Spinal cord (tissue), 10 donors: ENCODE results near the gene ISYNA1. TPM values are rescaled to one million over a fixed set of nuclear protein-coding genes. Genes with fewer than 3 reads are reported as not detected.

ENCODE experiments used
- DNase-seq, 6 donors: peaks; one replicate each; pipeline versions ENCODE4 v3.0.0 to v3.0.0-alpha.2; 2013 to 2015; ENCODE audit warnings: low spot score in 6 of 6, low read depth in 4 of 6
- H3K27ac ChIP-seq: one replicate; pipeline ENCODE4 v1.5.1; 2013; ENCODE audit warnings: low read depth, low read length, control low read depth
- H3K27me3 ChIP-seq: one replicate; pipeline ENCODE4 v1.6.1; 2013; ENCODE audit warnings: low read length; ENCODE audit not compliant: control insufficient read depth, insufficient read depth
- H3K36me3 ChIP-seq: one replicate; pipeline ENCODE4 v1.6.1; 2013; ENCODE audit warnings: low read length; ENCODE audit not compliant: control insufficient read depth, insufficient read depth
- H3K4me1 ChIP-seq: one replicate; pipeline ENCODE4 v1.6.1; 2013; ENCODE audit warnings: low read length; ENCODE audit not compliant: control insufficient read depth, insufficient read depth
- H3K4me3 ChIP-seq: one replicate; pipeline ENCODE4 v1.5.1; 2013; ENCODE audit warnings: low read depth, low read length, control low read depth
- H3K9me3 ChIP-seq: one replicate; pipeline ENCODE4 v1.6.1; 2013; ENCODE audit warnings: low read length; ENCODE audit not compliant: control insufficient read depth, insufficient read depth
- WGBS: methylation state at CpG from one replicate; pipeline ENCODE4 v1.1.5; 2013; ENCODE audit warnings: missing lambda C conversion rate; ENCODE audit not compliant: insufficient coverage; 5-methylcytosine and 5-hydroxymethylcytosine counted together
- polyA plus RNA-seq, 2 donors: library from polyadenylated mRNA; unstranded; fragments of 120-200 nt; gene quantifications; one replicate each; pipeline ENCODE4 v1.2.1, GENCODE V29; 2013; ENCODE audit not compliant: insufficient read length in 2 of 2
- total RNA-seq, 2 donors: library from RNA; depleted of rRNA in 1 of 2; stranded (reverse); fragments of 120-200 nt in 1 of 2; fragments of >200 nt in 1 of 2; gene quantifications; one replicate each; pipeline versions ENCODE4 v1.2.3 to v1.2.4, GENCODE V29; 2013 to 2014
- donor health status: healthy.

Gene ISYNA1
- total and polyA plus RNA-seq, 4 donors, result 51.0 to 180 (median 113) TPM

DNA sequence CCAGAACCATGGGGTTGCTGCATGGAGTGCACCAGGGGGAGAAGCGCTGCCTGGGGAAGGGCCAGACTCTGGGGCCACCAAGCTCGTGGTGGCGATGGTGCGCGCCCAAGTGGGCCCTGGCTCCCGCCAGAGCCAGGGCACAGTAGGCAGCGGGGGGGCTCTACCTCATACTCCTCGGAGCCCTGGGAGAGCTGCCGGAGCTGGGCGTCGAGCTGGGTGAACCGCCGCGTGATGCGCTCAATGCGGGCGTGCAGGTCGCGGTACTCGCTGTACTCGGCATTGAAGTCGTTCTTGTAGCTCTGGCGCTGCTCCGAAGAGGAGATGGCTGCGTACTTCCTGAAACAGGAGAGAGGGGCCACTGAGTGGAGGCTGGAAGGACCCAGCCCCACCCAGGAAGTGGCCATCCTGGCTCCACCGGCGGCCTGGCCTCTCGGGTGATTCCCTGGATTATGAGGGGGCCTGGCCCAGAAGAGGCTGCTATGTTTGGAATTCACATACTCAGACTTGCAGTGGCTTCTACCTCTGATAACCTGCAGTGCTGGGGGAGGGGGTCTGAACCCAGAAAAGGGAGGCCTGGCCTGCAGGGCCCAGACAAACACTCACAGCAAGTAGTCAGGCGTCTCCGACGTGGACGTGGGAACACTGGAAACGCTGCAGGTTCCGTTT, 8.3 kb upstream of the ISYNA1 start:
- H3K27me3 ChIP-seq, result no peaks in the 10 kb centered on the region
- no peak for DNase-seq
- H3K36me3 ChIP-seq, result peaks cover 94% of the 10 kb centered on the region
- 95% methylated on average over 33 of the region's 34 CpGs for WGBS
- no peak overlapping the region for H3K27ac ChIP-seq
- peaks cover 7% of the 10 kb centered on the region for H3K4me1 ChIP-seq
- H3K4me3 ChIP-seq, result no peak overlapping the region
- no peaks in the 10 kb centered on the region for H3K9me3 ChIP-seq

DNA sequence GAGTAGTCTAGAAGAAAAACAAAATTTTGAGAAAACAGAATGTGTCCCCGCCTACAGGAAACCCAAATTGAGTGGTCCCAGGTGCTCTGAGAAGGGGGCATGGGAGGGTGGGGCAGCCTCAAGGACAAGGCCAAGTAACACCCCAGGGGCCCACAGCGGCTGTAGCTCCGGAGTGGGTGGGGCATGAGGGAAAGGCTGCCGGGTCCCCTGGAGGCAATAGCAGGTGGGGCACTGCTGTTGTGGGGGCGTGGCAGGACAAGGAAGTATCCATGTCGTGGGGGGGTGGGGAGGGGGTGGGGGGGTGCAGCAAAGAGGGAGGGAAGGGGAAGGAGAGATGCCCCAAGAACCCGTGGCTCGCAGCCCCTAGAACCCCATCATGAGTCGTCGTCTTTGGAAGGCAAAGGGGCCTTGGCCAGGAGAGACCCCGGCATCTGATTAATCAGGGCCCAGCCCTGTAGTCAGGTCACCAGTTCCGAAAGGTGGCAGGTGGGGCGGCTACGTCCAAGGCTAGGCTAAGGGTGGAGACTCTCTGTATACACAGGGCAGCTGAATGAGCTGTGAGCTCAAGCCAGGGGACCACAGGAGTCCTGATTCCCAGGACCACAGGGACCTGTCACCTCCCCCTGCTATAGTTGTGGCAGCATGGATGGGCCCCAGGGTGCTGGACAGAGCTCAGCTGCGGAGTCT, 7.5 kb upstream of the ISYNA1 start:
- H3K36me3 ChIP-seq, result peaks cover 94% of the 10 kb centered on the region
- H3K4me3 ChIP-seq, result no peak overlapping the region
- H3K4me1 ChIP-seq, result no peaks in the 10 kb centered on the region
- H3K27me3 ChIP-seq, result no peaks in the 10 kb centered on the region
- no peak overlapping the region for H3K27ac ChIP-seq
- WGBS, result 94% methylated on average over 10 of the region's 15 CpGs
- DNase-seq, result no peak
- no peaks in the 10 kb centered on the region for H3K9me3 ChIP-seq

DNA sequence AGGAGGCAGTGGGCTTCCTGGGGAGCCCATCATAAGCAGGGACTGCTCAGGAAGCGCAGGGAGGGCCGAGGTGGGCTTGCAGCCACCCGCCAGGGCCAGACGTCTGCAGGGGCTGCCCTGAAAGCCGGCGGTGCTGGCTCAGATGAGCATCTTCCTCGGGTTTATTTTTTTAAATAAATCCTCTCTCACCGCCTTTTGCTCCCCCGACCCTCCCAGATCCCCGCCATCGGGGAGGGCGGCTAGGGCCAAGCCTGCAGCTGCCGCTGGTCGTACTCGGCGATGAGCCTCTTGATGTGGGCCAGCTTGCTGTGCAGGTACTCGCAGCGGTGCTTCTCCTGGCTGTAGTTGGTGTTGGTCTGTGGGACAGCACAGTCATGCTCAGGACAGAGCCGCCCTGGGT, 6.6 kb upstream of the ISYNA1 start:
- Histone ChIP-seq H3K4me1 (no peaks in the 10 kb centered on the region), H3K9me3 (no peaks in the 10 kb centered on the region), H3K27ac (no peak overlapping the region), H3K36me3 (peaks cover 86% of the 10 kb centered on the region), H3K27me3 (no peaks in the 10 kb centered on the region), H3K4me3 (no peak overlapping the region)
- WGBS, result 82% methylated on average over 11 of the region's 19 CpGs
- no peak for DNase-seq

DNA sequence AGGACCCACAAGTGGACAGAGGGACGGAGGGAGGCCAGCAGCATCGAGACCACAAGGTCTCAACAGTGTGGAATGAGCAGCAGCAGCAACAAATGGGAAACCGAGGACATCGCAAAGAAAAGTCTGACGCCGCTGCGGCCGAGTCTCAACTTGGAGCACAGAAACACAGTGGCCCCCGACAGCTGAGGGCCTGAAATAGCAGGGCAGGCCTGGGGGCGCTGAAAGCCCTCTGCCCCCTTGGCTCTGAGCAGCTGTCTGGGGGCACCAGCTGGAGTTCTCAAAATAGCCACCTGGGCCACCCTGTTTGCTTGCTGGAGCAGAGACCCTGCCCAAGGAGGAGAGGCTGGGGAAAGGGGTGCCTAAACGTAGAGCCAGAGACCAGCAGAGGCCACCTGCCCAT, 5.9 kb upstream of the ISYNA1 start:
- Histone ChIP-seq H3K36me3 (peaks cover 79% of the 10 kb centered on the region), H3K4me1 (peaks cover 6% of the 10 kb centered on the region), H3K9me3 (no peaks in the 10 kb centered on the region), H3K27ac (no peak overlapping the region), H3K4me3 (no peak overlapping the region), H3K27me3 (no peaks in the 10 kb centered on the region)
- WGBS, result 87% methylated on average over 11 of the region's 11 CpGs
- no peak for DNase-seq

DNA sequence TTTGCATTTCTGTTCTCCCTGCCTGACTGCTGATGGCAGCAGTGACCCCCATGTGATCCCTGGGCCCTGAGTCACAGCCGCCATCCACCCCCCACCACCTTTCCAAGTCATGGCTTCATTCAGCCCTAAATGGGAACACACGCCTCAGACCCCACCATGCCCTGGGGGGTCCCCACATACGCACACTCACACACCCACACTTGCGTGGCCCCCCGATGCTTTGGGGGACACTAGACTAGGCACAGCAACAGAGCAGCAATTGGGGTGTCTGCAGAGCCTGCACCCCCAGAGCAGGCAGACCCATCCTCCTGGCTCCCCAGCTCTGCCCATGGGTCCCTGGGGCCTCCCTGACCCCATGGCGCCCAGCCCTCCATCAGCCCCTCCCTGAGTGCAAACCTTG, 5.5 kb upstream of the ISYNA1 start:
- Histone ChIP-seq H3K4me3 (no peak overlapping the region), H3K27me3 (no peaks in the 10 kb centered on the region), H3K36me3 (peaks cover 75% of the 10 kb centered on the region), H3K27ac (no peak overlapping the region), H3K9me3 (no peaks in the 10 kb centered on the region), H3K4me1 (peaks cover 10% of the 10 kb centered on the region)
- DNase-seq, result no peak
- 94% methylated on average over 6 of the region's 6 CpGs for WGBS

DNA sequence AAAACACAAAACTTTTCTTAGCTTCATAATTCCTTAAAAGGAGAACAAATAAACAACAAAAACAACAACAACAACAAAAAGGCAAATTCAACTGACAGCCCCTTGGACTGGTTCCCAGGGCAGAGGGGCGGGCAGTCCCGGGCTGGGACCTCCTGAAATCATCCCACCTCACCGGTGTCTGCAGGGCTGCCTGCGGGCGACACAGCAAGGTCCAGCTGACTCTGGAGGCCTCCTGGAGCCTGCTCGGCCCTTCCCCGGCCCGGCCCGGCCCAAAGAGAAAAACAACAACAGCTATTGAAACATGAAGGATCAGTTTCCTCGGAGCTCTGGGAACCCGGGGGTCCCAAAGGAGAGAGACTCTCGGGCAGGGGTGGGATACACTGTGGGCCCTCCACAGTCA, 5.0 kb upstream of the ISYNA1 start:
- no peaks in the 10 kb centered on the region for H3K27me3 ChIP-seq
- H3K36me3 ChIP-seq, result peaks cover 70% of the 10 kb centered on the region
- WGBS, result 64% methylated on average over 12 of the region's 12 CpGs
- no peak overlapping the region for H3K27ac ChIP-seq
- no peak overlapping the region for H3K4me3 ChIP-seq
- H3K4me1 ChIP-seq, result peaks cover 14% of the 10 kb centered on the region
- H3K9me3 ChIP-seq, result no peaks in the 10 kb centered on the region
- no peak for DNase-seq

DNA sequence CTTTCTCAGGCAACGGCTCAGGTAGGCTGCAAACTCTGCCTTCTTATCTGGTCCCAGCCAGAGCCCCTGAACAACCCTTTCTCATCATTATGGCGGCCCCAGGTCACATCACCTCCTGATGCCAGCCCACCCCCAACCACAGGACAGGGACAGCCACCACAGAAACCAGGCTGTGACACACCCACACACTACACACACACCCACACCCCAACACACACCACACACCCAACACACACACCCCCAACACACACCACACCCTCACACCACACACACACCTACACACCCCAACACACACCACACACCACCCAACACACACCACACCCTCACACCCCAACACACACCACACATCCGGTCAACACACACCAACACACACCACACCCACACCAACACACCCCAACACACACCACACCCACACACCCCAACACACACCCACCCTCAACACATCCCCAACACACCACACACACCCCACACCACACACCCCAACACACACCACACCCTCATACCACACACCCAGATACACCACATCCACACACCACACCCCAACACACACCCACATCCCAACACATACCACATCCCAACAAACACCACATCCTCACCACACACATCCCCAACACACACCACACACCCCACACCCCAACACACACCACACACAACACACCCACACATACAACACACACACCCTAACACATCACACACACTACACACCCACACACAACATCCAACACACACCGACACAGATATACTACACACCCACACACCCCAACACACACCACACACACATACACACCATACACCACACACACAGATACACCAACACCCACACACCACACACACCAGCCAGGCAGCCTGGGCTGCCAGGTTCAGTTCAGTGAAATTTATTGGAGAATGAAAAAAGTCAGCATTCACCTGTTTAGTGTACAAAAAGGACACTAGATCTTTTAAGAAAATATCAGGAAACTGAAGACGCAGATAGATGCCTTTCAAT, 4.2 kb upstream of the ISYNA1 start:
- 67% methylated on average over 2 of the region's 5 CpGs for WGBS

DNA sequence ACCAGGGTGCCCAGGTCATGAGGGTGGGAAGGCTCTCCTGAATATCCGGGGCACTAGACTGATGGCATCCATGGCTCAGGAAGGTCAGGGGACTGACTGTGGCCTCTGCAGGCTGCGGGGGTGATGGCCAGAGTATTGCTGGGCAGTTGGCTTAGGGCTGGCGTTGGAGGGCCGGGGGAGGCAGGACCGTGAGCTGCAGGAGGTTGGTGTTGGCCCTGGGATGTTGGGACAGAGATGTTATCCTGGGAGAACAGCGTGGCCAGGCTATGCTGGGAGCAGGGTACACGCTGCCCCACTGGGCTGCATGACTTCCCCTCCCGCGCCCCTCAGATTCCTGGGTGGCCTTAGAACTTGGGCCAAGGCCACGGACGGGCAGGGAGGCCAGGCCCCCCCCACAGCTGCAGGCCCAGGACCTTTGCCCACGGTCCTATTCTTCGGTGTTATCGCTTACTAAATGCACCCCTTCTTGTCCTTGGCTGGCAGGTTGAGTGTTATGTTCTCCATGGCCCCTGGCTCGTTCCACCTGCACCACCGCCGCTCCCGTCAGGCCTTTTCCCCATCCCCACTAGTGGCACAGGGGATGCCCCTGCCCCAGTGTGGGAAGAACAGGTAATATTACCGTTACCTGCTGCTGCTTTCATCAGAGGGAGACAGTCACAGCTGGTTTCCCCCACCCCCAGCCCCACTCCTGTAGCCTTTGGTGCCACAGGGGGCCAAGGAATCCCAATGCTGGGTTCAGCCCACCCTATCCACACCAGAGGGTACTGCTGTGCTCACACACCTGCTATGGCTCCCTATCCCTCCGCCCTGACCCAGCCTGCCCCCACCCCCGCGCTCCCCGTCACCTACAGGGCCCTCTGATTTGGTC, 3.2 kb upstream of the ISYNA1 start:
- Histone ChIP-seq H3K36me3 (peaks cover 62% of the 10 kb centered on the region), H3K9me3 (no peaks in the 10 kb centered on the region), H3K27ac (no peak overlapping the region), H3K27me3 (no peaks in the 10 kb centered on the region), H3K4me3 (no peak overlapping the region), H3K4me1 (peaks cover 29% of the 10 kb centered on the region)
- no peak for DNase-seq
- 77% methylated on average over 16 of the region's 23 CpGs for WGBS

More for the DNA sequence above, 4.2 kb upstream of the ISYNA1 start:
- peaks cover 64% of the 10 kb centered on the region for H3K36me3 ChIP-seq
- H3K4me3 ChIP-seq, result no peak overlapping the region
- H3K27ac ChIP-seq, result no peak overlapping the region
- no peaks in the 10 kb centered on the region for H3K27me3 ChIP-seq
- H3K4me1 ChIP-seq, result peaks cover 21% of the 10 kb centered on the region
- no peaks in the 10 kb centered on the region for H3K9me3 ChIP-seq
- DNase-seq, result no peak

DNA sequence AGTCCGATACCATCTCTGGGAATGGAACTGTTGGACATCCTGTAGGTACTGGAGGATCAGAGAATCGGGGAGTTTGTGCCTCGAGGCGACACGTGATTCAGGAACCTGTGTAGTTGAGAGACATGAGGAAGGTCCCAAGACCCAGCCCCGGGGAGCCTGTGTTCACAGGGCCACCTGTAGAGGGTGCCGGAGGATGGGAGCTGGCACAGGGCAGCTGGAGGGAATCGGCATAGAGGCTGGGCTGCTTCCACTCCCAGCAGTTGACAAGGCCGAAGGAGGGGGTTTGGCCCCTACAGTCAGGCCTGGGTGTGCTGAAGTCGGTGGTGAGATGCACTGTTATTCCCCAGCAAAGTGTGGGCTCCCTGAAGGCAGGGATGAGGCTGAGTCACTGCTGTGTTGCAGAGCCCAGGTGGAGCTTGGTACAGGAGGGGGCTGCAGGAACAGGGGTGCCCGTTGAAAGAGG, 2.5 kb upstream of the ISYNA1 start:
- Histone ChIP-seq H3K27me3 (no peaks in the 10 kb centered on the region), H3K27ac (no peak overlapping the region), H3K9me3 (no peaks in the 10 kb centered on the region), H3K36me3 (peaks cover 62% of the 10 kb centered on the region), H3K4me3 (no peak overlapping the region), H3K4me1 (peaks cover 29% of the 10 kb centered on the region)
- 73% methylated on average over 11 of the region's 11 CpGs for WGBS
- DNase-seq, result no peak
